Fibroblast of lung (primary cell): ENCODE data around the gene ELP4. TPM values are rescaled to one million over a fixed set of nuclear protein-coding genes. Genes with fewer than 3 reads are reported as not detected.

ENCODE experiments used
- DNase-seq, 2 donors: peaks; one replicate each; pipeline versions ENCODE4 v3.0.0 to v3.0.0-alpha.2; 2010; ENCODE audit warnings: low read depth in 2 of 2
- H2AFZ ChIP-seq: 2 replicates; pipeline ENCODE4 v1.5.1; 2012; ENCODE audit warnings: low read length, control low read depth, inconsistent platforms
- H3K27ac ChIP-seq: 2 replicates; pipeline ENCODE4 v1.5.1; 2011; ENCODE audit warnings: low read length, control low read depth; ENCODE audit not compliant: insufficient read depth
- H3K27me3 ChIP-seq: 2 replicates; pipeline ENCODE4 v1.5.1; 2011; ENCODE audit warnings: mild to moderate bottlenecking, low read length; ENCODE audit not compliant: control insufficient read depth, insufficient read depth
- H3K36me3 ChIP-seq: 2 replicates; pipeline ENCODE4 v1.5.1; 2011; ENCODE audit warnings: low read length; ENCODE audit not compliant: control insufficient read depth, insufficient read depth
- H3K4me1 ChIP-seq: 2 replicates; pipeline ENCODE4 v1.5.1; 2011; ENCODE audit warnings: low read length; ENCODE audit not compliant: control insufficient read depth, insufficient read depth; ENCODE audit errors: extremely low read depth
- H3K4me2 ChIP-seq: 2 replicates; pipeline ENCODE4 v1.5.1; 2011; ENCODE audit warnings: low read length, control low read depth; ENCODE audit not compliant: insufficient read depth; ENCODE audit errors: extremely low read depth
- H3K4me3 ChIP-seq, 4 experiments: fragments of 200-600 bp in 1 of 4; sonication (generic) in 1 of 4; replicated peaks in 1 of 4; 2 replicates each; pipeline ENCODE4 v1.5.1; 2011 to 2016; ENCODE audit warnings: low read length in 4 of 4, low read depth in 3 of 4, mild to moderate bottlenecking in 3 of 4, control low read depth in 2 of 4, inconsistent platforms in 1 of 4, mixed read lengths in 1 of 4; ENCODE audit not compliant: insufficient read depth in 1 of 4; ENCODE audit errors: control extremely low read depth in 1 of 4
- H3K79me2 ChIP-seq: 2 replicates; pipeline ENCODE4 v1.5.1; 2012; ENCODE audit warnings: mild to moderate bottlenecking, low read length, inconsistent platforms; ENCODE audit not compliant: control insufficient read depth, insufficient read depth
- H3K9ac ChIP-seq: 2 replicates; pipeline ENCODE4 v1.5.1; 2011; ENCODE audit warnings: mild to moderate bottlenecking, low read length, control low read depth; ENCODE audit not compliant: insufficient read depth
- H3K9me3 ChIP-seq: 2 replicates; pipeline ENCODE4 v1.5.1; 2012; ENCODE audit warnings: low read depth, low read length; ENCODE audit not compliant: control insufficient read depth, insufficient read depth
- H4K20me1 ChIP-seq: 2 replicates; pipeline ENCODE4 v1.5.1; 2011; ENCODE audit warnings: low read length; ENCODE audit not compliant: control insufficient read depth, insufficient read depth; ENCODE audit errors: extremely low read depth
- CTCF ChIP-seq, 2 donors: IDR thresholded peaks in 1 of 2; conservative IDR thresholded peaks in 1 of 2; 1 replicate in 1 of 2; 2 replicates in 1 of 2; pipeline ENCODE4 v1.5.1; 2011 to 2012; ENCODE audit warnings: low read length in 2 of 2, control low read depth in 1 of 2, inconsistent platforms in 1 of 2, low read depth in 1 of 2, mild to moderate bottlenecking in 1 of 2
- EZH2 ChIP-seq: IDR thresholded peaks from 2 replicates; pipeline ENCODE4 v1.5.1; 2012; ENCODE audit warnings: low read length, control low read depth, mild to moderate bottlenecking; ENCODE audit errors: missing control alignments
- polyA plus RNA-seq, 2 donors: library from polyadenylated mRNA; depleted of rRNA in 1 of 2; stranded (reverse) in 1 of 2; unstranded in 1 of 2; fragments of >200 nt; gene quantifications; 2 replicates each; pipeline ENCODE4 v1.2.1, GENCODE V29; 2011 to 2012; ENCODE audit warnings: missing spikeins in 1 of 2
- total RNA-seq: library from RNA; depleted of rRNA; stranded (reverse); fragments of >200 nt; gene quantifications from 2 replicates; pipeline ENCODE4 v1.2.1, GENCODE V29; 2014

Gene ELP4
- total and polyA plus RNA-seq, 2 donors (not counting 1 experiment from before 2014, with no cell fraction given): 11.7 to 13.1 TPM

GRCh38 chr11:31512117-31512516, 2.5 kb downstream of the ELP4 start:
- H3K79me2 ChIP-seq: peaks cover 7% of the 10 kb centered on the region

GRCh38 chr11:31521497-31522150, 12.1 kb downstream of the ELP4 start:
- no peak overlapping the region for H3K4me2 ChIP-seq
- H4K20me1 ChIP-seq: no peaks in the 10 kb centered on the region
- TF ChIP-seq CTCF (conservative IDR thresholded peaks at IDR 0.05 in 1 of 2, IDR thresholded peaks at IDR 0.05 in 1 of 2; ENCODE audit: low read depth in 1 of 2, low read length in 2 of 2) (no peak), EZH2 (no peak)
- no peaks in the 10 kb centered on the region for H3K9me3 ChIP-seq
- no peak overlapping the region for H3K27ac ChIP-seq
- H3K4me3 ChIP-seq: no peak overlapping the region
- H3K36me3 ChIP-seq: no peaks in the 10 kb centered on the region
- no peak overlapping the region for H2AFZ ChIP-seq
- no peak for DNase-seq
- no peaks in the 10 kb centered on the region for H3K79me2 ChIP-seq
- H3K27me3 ChIP-seq: no peaks in the 10 kb centered on the region
- H3K4me1 ChIP-seq: no peaks in the 10 kb centered on the region
- H3K9ac ChIP-seq: no peak overlapping the region

More at GRCh38 chr11:31512117-31512516, 2.5 kb downstream of the ELP4 start:
- Histone ChIP-seq H3K9ac (no peak overlapping the region), H3K4me1 (no peaks in the 10 kb centered on the region), H3K27ac (no peak overlapping the region), H3K4me2 (no peak overlapping the region), H3K27me3 (no peaks in the 10 kb centered on the region), H3K36me3 (no peaks in the 10 kb centered on the region), H2AFZ (no peak overlapping the region), H3K9me3 (no peaks in the 10 kb centered on the region), H4K20me1 (no peaks in the 10 kb centered on the region), H3K4me3 (no peak overlapping the region)
- no peak for TF ChIP-seq EZH2
- TF ChIP-seq CTCF (conservative IDR thresholded peaks at IDR 0.05 in 1 of 2, IDR thresholded peaks at IDR 0.05 in 1 of 2; ENCODE audit: low read depth in 1 of 2, low read length in 2 of 2): no peak
- DNase-seq: no peak

GRCh38 chr11:31529189-31529588, 19.6 kb downstream of the ELP4 start:
- H3K4me1 ChIP-seq: no peaks in the 10 kb centered on the region
- H3K9ac ChIP-seq: no peak overlapping the region
- H3K79me2 ChIP-seq: no peaks in the 10 kb centered on the region
- H3K27me3 ChIP-seq: no peaks in the 10 kb centered on the region
- no peaks in the 10 kb centered on the region for H4K20me1 ChIP-seq
- H3K9me3 ChIP-seq: no peaks in the 10 kb centered on the region
- H3K4me2 ChIP-seq: no peak overlapping the region
- TF ChIP-seq EZH2 (no peak), CTCF (conservative IDR thresholded peaks at IDR 0.05 in 1 of 2, IDR thresholded peaks at IDR 0.05 in 1 of 2; ENCODE audit: low read depth in 1 of 2, low read length in 2 of 2) (no peak)
- H3K4me3 ChIP-seq: no peak overlapping the region
- DNase-seq: no peak
- no peak overlapping the region for H3K27ac ChIP-seq
- H3K36me3 ChIP-seq: no peaks in the 10 kb centered on the region
- H2AFZ ChIP-seq: no peak overlapping the region
